C4-2B (cell line): ENCODE measurements around the gene XIRP2.

ENCODE experiments used
- ZFX ChIP-seq: fragments of 450-650 bp; IDR thresholded peaks from 2 replicates; pipeline ENCODE4 v1.6.1; 2017
- TF ChIP-seq, protein P1 (sequence below): fragments of 450-650 bp; conservative IDR thresholded peaks from 2 replicates; pipeline ENCODE4 v1.5.1; 2017; ENCODE audit warnings: mild to moderate bottlenecking

DNA sequence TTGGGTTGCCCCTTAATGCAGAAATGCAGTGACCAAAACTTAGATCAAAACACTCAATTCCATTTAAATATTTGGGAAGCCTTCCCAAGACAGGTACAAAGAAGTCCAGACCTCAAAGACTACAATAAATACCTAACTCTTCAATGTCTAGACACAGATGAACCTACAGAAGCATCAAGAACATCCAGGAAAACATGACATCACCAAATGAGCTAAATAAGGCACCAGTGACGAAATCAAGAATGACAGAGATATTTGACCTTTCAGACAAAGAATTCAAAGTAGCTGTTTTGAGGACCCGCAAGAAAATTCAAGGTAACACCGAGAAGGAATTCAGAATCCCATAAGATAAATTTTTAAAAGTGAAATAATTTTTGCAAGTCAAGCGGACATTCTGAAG is 140.2 kb downstream of the XIRP2 start:
- TF ChIP-seq, protein P1, sequence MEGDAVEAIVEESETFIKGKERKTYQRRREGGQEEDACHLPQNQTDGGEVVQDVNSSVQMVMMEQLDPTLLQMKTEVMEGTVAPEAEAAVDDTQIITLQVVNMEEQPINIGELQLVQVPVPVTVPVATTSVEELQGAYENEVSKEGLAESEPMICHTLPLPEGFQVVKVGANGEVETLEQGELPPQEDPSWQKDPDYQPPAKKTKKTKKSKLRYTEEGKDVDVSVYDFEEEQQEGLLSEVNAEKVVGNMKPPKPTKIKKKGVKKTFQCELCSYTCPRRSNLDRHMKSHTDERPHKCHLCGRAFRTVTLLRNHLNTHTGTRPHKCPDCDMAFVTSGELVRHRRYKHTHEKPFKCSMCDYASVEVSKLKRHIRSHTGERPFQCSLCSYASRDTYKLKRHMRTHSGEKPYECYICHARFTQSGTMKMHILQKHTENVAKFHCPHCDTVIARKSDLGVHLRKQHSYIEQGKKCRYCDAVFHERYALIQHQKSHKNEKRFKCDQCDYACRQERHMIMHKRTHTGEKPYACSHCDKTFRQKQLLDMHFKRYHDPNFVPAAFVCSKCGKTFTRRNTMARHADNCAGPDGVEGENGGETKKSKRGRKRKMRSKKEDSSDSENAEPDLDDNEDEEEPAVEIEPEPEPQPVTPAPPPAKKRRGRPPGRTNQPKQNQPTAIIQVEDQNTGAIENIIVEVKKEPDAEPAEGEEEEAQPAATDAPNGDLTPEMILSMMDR = no peak
- no peak for TF ChIP-seq ZFX
